ENCODE data around the gene CFAP57. TPM values are rescaled to one million over a fixed set of nuclear protein-coding genes. Genes with fewer than 3 reads are reported as not detected.

The CFAP57 gene
- total and polyA plus RNA-seq, 9 of the 15 experiments (the other 6 are each of a cell fraction or from before 2014, with no cell fraction given) = 0.04 to 0.22 (median 0.07) TPM; not detected in 3

- CTCF ChIA-PET (ENCODE audit: low intra/inter-chr PET ratio) = no interaction called here
- H3K36me3 ChIP-seq (ENCODE audit: control insufficient read depth, insufficient read depth, low read length) = no peaks in the 10 kb centered on the region
- in situ Hi-C loops (cut with MboI) = loop anchor here (10.0 kb wide), 1 partner anchor 702 kb away; the partner anchor contains the start of gene ARTN
- no peak overlapping the region for H3K27ac ChIP-seq (ENCODE audit: extremely low read depth, low read depth, low read length)
- H3K27me3 ChIP-seq (ENCODE audit: control insufficient read depth in 2 of 2, insufficient read depth in 2 of 2, low read length in 2 of 2) = peaks cover 26 to 63% of the 10 kb centered on the region in 2 experiments
- no TSS peak for BruUV-seq (replicated peaks)
- no peak overlapping the region for H3K9ac ChIP-seq (ENCODE audit: insufficient read depth in 1 of 2, low read depth in 2 of 2, low read length in 2 of 2)
- 0 out of 5 replicates have a peak, but pooled peaks cover 0 to under 1% of the 10 kb centered on the region in 2 experiments for H3K4me1 ChIP-seq (replicated peaks in 1 of 2; ENCODE audit: control insufficient read depth in 2 of 2, insufficient read depth in 2 of 2, low read length in 2 of 2)
- no peak overlapping the region for H3K4me2 ChIP-seq (ENCODE audit: insufficient read depth, low read length)
- H3K9me3 ChIP-seq (replicated peaks; ENCODE audit: control insufficient read depth, insufficient read depth, low read depth, low read length) = no peaks in the 10 kb centered on the region
- no peaks in the 10 kb centered on the region for H3K79me2 ChIP-seq (ENCODE audit: control insufficient read depth, insufficient read depth, low read length)
- intact Hi-C loops (cut with micrococcal nuclease) = no loop called here
- WGBS (ENCODE audit: insufficient coverage, low coverage, missing lambda C conversion rate) = 25% methylated on average over 4 of the region's 4 CpGs
- FAIRE-seq (no peak), ATAC-seq (no peak), DNase-seq (ENCODE audit: extremely low read depth in 1 of 4, low spot score in 3 of 4) (no peak)
- no peak overlapping the region for H2AFZ ChIP-seq (ENCODE audit: low read depth, low read length)
- no peaks in the 10 kb centered on the region for H3K9me1 ChIP-seq (ENCODE audit: control insufficient read depth, insufficient read depth, low read length)
- POLR2A ChIA-PET = interaction anchor here (1.1 to 1.7 kb wide), 2 partner anchors 26 to 182 kb away, joined by 3 to 5 read pairs; no protein-coding TSS in a partner anchor
- peaks cover 10% of the 10 kb centered on the region; the same call in 1 of the 2 replicates for H4K20me1 ChIP-seq (replicated peaks; ENCODE audit: control insufficient read depth, insufficient read depth, low read length)
- no peak overlapping the region for H3K4me3 ChIP-seq
- TF ChIP-seq CBX2 (IDR thresholded peaks at IDR 0.05; ENCODE audit: insufficient read depth, low read length, poor library complexity, severe bottlenecking) = no peak
- TF ChIP-seq CHD7 (IDR thresholded peaks at IDR 0.05; ENCODE audit: low read depth, low read length) = no peak
- TF ChIP-seq VEZF1 (CRISPR knock-in tag; IDR thresholded peaks at IDR 0.05) = no peak
- TF ChIP-seq NFE2 (IDR thresholded peaks at IDR 0.05; ENCODE audit: low read depth) = no peak
- no peak for TF ChIP-seq CTCFL (IDR thresholded peaks at IDR 0.05; ENCODE audit: borderline replicate concordance, insufficient read depth, low read depth, low read length, poor library complexity, severe bottlenecking)
Observed at GRCh38 chr1:43232482-43232881, 60.4 kb downstream of the CFAP57 start.

Data from K562 (cell line).